PC-3 (cell line): ENCODE data around the gene NALCN. TPM values are rescaled to one million over a fixed set of nuclear protein-coding genes. Genes with fewer than 3 reads are reported as not detected.

Experiments used
- ATAC-seq: fragments of 200-7000 bp; cut with Tn5 transposase; 2 replicates; pipeline ENCODE4 v1.9.1; 2020; ENCODE audit warnings: mild to moderate bottlenecking, moderate library complexity
- BruUV-seq: library from RNA; stranded (reverse); fragments of 400-500 nt; replicated peaks from 2 replicates; lab custom pipeline; 2021; lab: Mats Ljungman, UMichigan
- CTCF ChIA-PET: fragments of 300-600 bp; sonication (Branson Sonifier 250); formaldehyde crosslinking; loops from one replicate; lab custom pipeline; 2022; ENCODE audit warnings: antibody characterized with exemption; lab: Charles Lee
- POLR2A ChIA-PET: fragments of 300-600 bp; sonication (Branson Sonifier 250); formaldehyde crosslinking; loops from one replicate; lab custom pipeline; 2022; ENCODE audit warnings: antibody characterized with exemption; ENCODE audit not compliant: unreplicated experiment; lab: Charles Lee
- DNase-seq: peaks from one replicate; pipeline ENCODE4 v3.0.0-alpha.2; 2015
- H2AFZ ChIP-seq: fragments of 300-600 bp; sonication (generic); 2 replicates; pipeline ENCODE4 v1.6.0; 2016; ENCODE audit warnings: antibody characterized with exemption, low read length
- H3F3A ChIP-seq: fragments of 300-600 bp; sonication (generic); one replicate; pipeline ENCODE4 v1.6.0; 2017; ENCODE audit warnings: antibody characterized with exemption, low read length, control low read depth, mild to moderate bottlenecking; ENCODE audit not compliant: unreplicated experiment
- H3K27ac ChIP-seq: fragments of 300-600 bp; sonication (generic); 2 replicates; pipeline ENCODE4 v1.5.1; 2016; ENCODE audit warnings: mild to moderate bottlenecking, low read length
- H3K27me3 ChIP-seq: fragments of 300-600 bp; sonication (generic); 2 replicates; pipeline ENCODE4 v1.6.1; 2016; ENCODE audit warnings: low read length, mixed read lengths
- H3K36me3 ChIP-seq: fragments of 300-600 bp; sonication (generic); 2 replicates; pipeline ENCODE4 v1.6.1; 2016; ENCODE audit warnings: low read depth, mixed run types, low read length, mixed read lengths
- H3K4me1 ChIP-seq: fragments of 300-600 bp; sonication (generic); 2 replicates; pipeline ENCODE4 v1.5.1; 2016; ENCODE audit warnings: low read length; ENCODE audit not compliant: insufficient read depth
- H3K4me2 ChIP-seq: fragments of 300-600 bp; sonication (generic); 2 replicates; pipeline ENCODE4 v1.6.0; 2016; ENCODE audit warnings: low read length
- H3K4me3 ChIP-seq: fragments of 300-600 bp; sonication (generic); 2 replicates; pipeline ENCODE4 v1.5.1; 2016; ENCODE audit warnings: mild to moderate bottlenecking, low read length, mixed read lengths
- H3K79me2 ChIP-seq: fragments of 300-600 bp; sonication (generic); 2 replicates; pipeline ENCODE4 v1.6.1; 2017; ENCODE audit warnings: low read length, mixed read lengths
- H3K9ac ChIP-seq: fragments of 300-600 bp; sonication (generic); 2 replicates; pipeline ENCODE4 v1.6.0; 2016; ENCODE audit warnings: mild to moderate bottlenecking, low read length
- H3K9me2 ChIP-seq: fragments of 300-600 bp; sonication (generic); replicated peaks from 2 replicates; pipeline ENCODE4 v1.6.1; 2016; ENCODE audit warnings: mixed run types, low read length, mixed read lengths
- H3K9me3 ChIP-seq: fragments of 300-600 bp; sonication (generic); 2 replicates; pipeline ENCODE4 v1.6.1; 2016; ENCODE audit warnings: low read length, mixed read lengths
- H4K20me1 ChIP-seq: fragments of 300-600 bp; sonication (generic); 2 replicates; pipeline ENCODE4 v1.6.1; 2016; ENCODE audit warnings: low read length, mixed read lengths
- EZH2 ChIP-seq: fragments of 300-600 bp; sonication (generic); IDR thresholded peaks from one replicate; pipeline ENCODE4 v1.6.1; 2017; ENCODE audit warnings: antibody characterized with exemption, mild to moderate bottlenecking, low read length; ENCODE audit not compliant: unreplicated experiment
- EZH2phosphoT487 ChIP-seq: fragments of 300-600 bp; sonication (generic); IDR thresholded peaks from 2 replicates; pipeline ENCODE4 v1.6.1; 2018; ENCODE audit warnings: mild to moderate bottlenecking, antibody characterized with exemption, low read length, borderline replicate concordance
- intact Hi-C: fragments of 100-400 bp; cut with micrococcal nuclease; formaldehyde crosslinking; loops from 2 replicates; pipeline ENCODE4 v1.9.0; 2023
- total RNA-seq: library from RNA; depleted of rRNA; stranded (reverse); fragments of >200 nt; gene quantifications from 2 replicates; pipeline ENCODE4 v1.2.3, GENCODE V29; 2014
- TF ChIP-seq, protein P1 (sequence below): fragments of 300-600 bp; sonication (generic); conservative IDR thresholded peaks from 2 replicates; pipeline ENCODE4 v1.5.1; 2017; ENCODE audit warnings: antibody characterized with exemption, low read depth, mild to moderate bottlenecking, low read length

NALCN gene
- total RNA-seq, 1 experiment from 2014 or later = 11.8 TPM

GRCh38 chr13:101453784-101454201, 37.5 kb upstream of the NALCN start:
- no peaks in the 10 kb centered on the region for H3K9me3 ChIP-seq
- ATAC-seq (peak; percentile 25), DNase-seq (peak; percentile 81)
- ChIA-PET POLR2A (no interaction called here), CTCF (no interaction called here)
- H3K79me2 ChIP-seq = peaks cover 52% of the 10 kb centered on the region
- H3K27me3 ChIP-seq = no peaks in the 10 kb centered on the region
- BruUV-seq = no TSS peak
- H3K27ac ChIP-seq = peak overlapping the region; percentile 99
- H3K4me1 ChIP-seq = peaks cover 69% of the 10 kb centered on the region
- peak overlapping the region; percentile 89 for H3K4me2 ChIP-seq
- H3K4me3 ChIP-seq = peak overlapping the region; percentile 85
- intact Hi-C loops = loop anchor here (1.0 to 5.0 kb wide), 9 partner anchors 37 to 309 kb away; partner anchors contain the start of gene NALCN
- H3F3A ChIP-seq = peaks cover 8% of the 10 kb centered on the region
- peaks cover 11% of the 10 kb centered on the region; the same call in 1 of the 2 replicates for H3K36me3 ChIP-seq
- H4K20me1 ChIP-seq = no peaks in the 10 kb centered on the region
- peak overlapping the region; percentile 81 for H3K9ac ChIP-seq
- H3K9me2 ChIP-seq = no peaks in the 10 kb centered on the region
- TF ChIP-seq, protein P1, sequence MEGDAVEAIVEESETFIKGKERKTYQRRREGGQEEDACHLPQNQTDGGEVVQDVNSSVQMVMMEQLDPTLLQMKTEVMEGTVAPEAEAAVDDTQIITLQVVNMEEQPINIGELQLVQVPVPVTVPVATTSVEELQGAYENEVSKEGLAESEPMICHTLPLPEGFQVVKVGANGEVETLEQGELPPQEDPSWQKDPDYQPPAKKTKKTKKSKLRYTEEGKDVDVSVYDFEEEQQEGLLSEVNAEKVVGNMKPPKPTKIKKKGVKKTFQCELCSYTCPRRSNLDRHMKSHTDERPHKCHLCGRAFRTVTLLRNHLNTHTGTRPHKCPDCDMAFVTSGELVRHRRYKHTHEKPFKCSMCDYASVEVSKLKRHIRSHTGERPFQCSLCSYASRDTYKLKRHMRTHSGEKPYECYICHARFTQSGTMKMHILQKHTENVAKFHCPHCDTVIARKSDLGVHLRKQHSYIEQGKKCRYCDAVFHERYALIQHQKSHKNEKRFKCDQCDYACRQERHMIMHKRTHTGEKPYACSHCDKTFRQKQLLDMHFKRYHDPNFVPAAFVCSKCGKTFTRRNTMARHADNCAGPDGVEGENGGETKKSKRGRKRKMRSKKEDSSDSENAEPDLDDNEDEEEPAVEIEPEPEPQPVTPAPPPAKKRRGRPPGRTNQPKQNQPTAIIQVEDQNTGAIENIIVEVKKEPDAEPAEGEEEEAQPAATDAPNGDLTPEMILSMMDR = peak; percentile 61; the same call in 1 of the 2 replicates
- TF ChIP-seq EZH2 (no peak), EZH2phosphoT487 (no peak)
- peak overlapping the region; percentile 76 for H2AFZ ChIP-seq

- Histone ChIP-seq H3K27me3 (no peaks in the 10 kb centered on the region), H3K79me2 (peaks cover 42% of the 10 kb centered on the region), H3K36me3 (0 out of 2 replicates have a peak, but pooled peaks cover 3% of the 10 kb centered on the region), H3K9me3 (no peaks in the 10 kb centered on the region), H3K9me2 (no peaks in the 10 kb centered on the region), H3K4me1 (peaks cover 60% of the 10 kb centered on the region), H3K9ac (peak within 1 kb of the TSS; percentile 81), H3K4me2 (peak within 1 kb of the TSS; percentile 89), H3F3A (peaks cover 8% of the 10 kb centered on the region), H3K27ac (peak within 1 kb of the TSS; percentile 99), H2AFZ (peak within 1 kb of the TSS; percentile 76), H4K20me1 (no peaks in the 10 kb centered on the region), H3K4me3 (peak within 1 kb of the TSS; percentile 85)
- ATAC-seq = peak; percentile 12
- CTCF ChIA-PET = interaction anchor here (0.7 kb wide), 1 partner anchor 57 kb away, joined by 3 read pairs; no protein-coding TSS in a partner anchor
- intact Hi-C loops = loop anchor here (2.0 to 5.0 kb wide), 7 partner anchors 36 to 308 kb away; partner anchors contain the start of gene NALCN
- no peak for TF ChIP-seq EZH2phosphoT487
- no peak for TF ChIP-seq EZH2
- TF ChIP-seq, protein P1 = no peak
- POLR2A ChIA-PET = interaction anchor here (0.5 to 0.9 kb wide), 4 partner anchors 30 to 303 kb away, joined by 3 read pairs; partner anchors contain the start of gene NALCN
- BruUV-seq = TSS peak; percentile 47
- peak; percentile 41 for DNase-seq
These were observed 36.5 kb upstream of the NALCN start, which contains the start of gene ITGBL1 for GRCh38 chr13:101452519-101453485. Gene ITGBL1, plus strand, starts transcription at chr13:101452675. Its CDS starts 159 bp downstream, at chr13:101452834.
